HG03521 (cell line): ENCODE results near the gene OLFML2B.
"Not testable (repeated sequence)": the region's sequence is repeated elsewhere in the genome, so short reads cannot be mapped to it uniquely, and the experiment has no call there.

ENCODE experiments used
- ATAC-seq: cut with Tn5 transposase; IDR thresholded peaks from one replicate; pipeline ENCODE4 v1.9.1; 2021; ENCODE audit warnings: mild to moderate bottlenecking, moderate library complexity; ENCODE audit not compliant: unreplicated experiment

OLFML2B gene

DNA sequence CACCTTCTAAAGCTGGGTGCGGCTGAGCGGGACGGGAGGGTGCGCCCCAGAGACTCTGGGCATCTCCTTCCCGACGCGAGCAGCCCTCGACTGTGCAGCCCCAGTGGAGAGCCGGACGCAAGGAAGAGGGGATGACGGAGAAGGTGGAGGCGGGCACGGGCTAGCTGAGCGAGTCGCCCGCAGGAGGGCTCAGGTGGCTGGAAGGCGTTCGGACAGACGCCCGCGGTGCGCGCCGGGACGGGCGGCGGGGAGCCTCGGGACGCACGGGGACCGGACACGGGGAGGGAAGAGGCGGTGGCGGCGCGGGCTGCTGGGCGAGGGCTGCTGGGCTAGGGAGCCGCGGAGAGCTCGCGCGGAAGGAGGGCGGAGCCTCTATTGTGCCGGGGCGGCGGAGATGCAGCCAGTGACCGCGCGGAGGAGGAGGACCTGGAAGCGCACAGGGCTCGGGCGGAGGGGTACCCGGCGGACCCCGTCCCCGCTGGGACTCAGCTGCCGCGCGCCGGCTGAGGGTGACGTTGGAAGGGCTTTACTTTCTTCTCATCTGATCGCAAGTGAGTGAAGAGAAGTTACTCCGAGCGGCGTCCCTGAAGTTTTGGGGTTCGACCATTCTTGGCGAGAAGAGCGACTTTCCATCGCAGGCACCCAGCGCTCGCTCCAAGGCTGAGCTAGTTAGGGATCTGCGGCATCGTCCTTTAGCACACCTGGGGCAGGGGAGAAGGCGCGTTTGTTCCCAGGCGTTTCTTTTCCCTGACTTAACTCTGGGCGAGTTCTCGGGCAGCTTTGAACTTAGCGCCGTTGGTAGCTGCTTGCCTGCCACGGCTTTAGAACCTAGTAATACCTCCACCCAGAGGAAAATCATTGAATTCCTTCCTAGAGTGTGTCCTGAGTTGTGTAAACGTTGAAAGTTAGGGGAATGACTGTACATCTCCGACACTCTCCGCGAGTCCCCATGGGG lies at the start of gene OLFML2B:
OLFML2B (minus strand) TSS at position 323 of the 955 bp plus-strand sequence. CDS start 439 bp downstream, outside the sequence.
- peak; percentile 43 for ATAC-seq

DNA sequence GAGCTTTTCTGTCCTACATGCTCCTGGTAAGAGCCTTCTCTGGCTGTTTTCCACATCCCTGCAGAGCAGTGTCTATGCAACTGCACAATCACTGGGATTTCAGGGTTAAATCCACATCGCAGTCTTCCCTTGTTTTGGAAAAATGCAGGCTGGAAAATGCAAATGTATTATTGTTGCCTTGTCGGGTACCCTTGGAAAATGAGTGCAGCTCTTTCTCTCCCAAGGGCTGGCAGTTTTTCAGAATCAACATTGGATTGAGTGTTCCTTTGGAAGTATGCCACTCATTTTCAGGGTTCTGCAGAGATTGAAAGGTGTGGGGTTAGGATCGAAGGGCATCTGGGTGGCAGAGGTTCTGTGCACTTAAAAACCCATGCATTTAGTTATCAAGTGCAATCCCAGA lies 49.1 kb upstream of the OLFML2B start:
- no peak for ATAC-seq

DNA sequence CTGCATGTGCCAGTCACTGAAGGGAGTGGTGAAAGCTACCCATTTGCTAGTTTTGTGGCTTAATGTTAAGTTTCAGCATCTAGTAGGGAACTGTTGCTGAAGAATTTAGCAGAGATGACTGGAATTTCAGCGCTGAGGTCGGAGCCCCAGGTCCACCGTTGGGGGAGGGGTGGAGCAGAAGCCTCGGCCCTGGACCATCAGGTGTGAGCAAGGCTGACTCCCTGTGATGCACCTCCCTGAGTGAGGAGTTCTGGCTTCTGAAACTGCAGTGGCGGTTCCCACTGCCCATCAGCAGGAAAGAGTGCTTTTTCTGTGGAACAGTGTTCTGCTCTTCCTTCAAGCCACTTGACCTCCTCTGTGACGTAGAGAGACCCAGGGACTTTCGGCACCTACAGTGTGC lies 47.2 kb upstream of the OLFML2B start:
- ATAC-seq: no peak

DNA sequence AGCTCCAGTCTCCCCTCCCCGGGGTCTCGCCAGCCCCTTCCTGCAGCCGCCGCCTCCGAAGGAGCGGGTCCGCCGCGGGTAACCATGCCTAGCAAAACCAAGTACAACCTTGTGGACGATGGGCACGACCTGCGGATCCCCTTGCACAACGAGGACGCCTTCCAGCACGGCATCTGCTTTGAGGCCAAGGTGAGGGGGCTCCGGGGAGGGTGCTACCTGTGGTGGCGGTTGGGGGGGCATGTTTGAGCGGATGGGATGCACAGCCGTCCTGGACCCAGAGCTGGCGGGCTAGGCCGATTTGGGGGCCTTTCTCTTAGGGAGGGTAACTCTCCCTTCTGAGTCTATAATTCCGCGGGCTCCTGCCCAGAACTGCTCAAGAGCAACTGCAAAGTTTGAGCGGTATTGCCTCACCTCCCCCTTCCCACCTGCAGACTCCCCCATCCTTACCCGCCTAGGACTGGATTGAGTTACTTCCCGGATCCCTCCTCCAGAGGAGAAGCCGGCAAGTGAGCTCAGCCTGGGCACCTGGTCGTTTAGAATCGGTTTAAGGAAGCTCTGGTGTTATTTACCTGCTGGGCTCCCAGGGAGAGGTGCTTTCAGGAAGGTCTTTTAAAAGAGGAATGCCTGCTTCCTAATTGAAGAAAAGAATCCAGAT lies 46.6 kb upstream of the OLFML2B start:
- no peak for ATAC-seq

DNA sequence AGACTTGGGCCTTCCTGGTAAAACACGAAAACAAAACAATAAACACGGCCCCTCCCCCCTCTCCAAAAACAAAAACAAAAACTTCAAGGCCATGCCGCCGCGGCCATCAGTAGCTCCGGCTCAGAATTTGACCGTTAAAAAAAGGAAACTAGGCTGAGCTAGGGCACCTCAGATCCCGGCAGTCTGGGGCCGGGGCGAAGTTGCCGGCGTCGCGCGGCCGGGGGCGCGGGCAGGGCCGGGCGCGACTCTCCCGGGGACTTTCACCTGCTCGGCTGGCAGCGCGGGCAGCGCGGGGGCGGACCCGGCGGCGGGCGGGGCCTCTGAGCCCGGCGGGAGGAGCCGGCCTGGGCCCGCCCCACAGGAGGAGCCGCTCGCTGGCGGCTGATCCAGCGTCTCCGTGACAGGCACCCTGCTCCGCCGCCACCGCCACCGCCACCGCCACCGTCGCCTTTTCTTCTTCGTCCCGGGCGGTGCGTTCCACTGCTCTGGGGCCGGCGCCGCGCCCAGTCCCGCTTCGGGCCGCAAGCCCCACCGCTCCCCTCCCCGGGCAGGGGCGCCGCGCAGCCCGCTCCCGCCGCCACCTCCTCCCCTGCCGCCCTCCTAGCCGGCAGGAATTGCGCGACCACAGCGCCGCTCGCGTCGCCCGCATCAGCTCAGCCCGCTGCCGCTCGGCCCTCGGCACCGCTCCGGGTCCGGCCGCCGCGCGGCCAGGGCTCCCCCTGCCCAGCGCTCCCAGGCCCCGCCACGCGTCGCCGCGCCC lies 45.8 kb upstream of the OLFML2B start, which contains the start of gene NOS1AP:
NOS1AP (plus strand) TSS at position 358 of the 760 bp plus-strand sequence. CDS start 487 bp downstream, outside the sequence.
- ATAC-seq: peak; percentile 99

DNA sequence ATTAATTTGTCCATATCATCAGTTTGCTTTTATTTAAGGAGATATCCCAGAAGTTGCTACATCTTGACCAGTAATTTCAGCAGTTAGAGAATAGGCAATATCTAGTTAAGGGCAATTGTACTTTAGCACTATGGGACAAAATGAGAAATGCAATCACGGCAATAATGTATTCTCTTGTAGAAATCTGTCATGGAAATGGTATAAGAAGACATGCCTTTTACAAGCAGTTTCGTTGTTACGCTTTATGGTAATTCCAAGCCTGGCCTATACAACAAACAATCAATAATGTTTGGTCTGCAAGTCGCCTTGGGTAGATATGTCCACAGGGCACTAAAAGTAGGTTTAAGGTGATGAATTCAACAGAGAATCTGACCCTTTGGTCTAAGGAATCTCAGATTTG lies 44.6 kb upstream of the OLFML2B start:
- no peak for ATAC-seq

DNA sequence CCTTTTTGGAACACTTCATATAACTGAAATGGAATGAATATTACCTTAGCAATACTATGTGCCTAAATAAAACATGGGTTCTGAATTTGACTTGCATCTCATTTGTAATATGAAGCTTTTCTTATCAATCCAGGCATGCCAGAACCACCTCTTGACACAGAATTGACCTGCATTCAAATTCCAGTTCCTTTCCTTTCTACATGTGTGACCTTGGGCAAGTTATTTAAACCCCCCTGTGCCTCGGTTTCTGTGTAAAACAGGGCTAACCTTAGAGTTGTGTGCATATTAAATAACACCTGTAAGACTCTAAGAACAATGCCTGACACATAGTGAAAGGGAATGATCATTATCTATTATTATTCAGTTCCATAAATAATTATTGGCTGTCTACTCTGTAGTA lies 43.8 kb upstream of the OLFML2B start:
- no peak for ATAC-seq

DNA sequence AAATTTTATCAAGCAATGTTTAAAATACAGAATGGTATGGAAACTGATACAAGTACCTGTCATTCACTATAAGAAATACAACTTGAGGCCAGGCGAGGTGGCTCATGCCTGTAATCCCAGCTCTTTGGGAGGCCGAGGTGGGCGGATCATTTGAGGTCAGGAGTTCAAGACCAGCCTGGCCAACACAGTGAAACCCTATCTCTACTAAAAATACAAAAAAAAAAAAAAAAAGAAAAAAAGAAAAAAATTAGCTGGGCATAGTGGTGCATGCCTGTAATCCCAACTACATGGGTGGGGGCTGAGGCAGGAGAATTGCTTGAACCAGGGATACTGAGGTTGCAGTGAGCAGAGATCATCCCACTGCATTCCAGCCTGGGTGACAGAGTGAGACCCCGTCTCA lies 43.2 kb upstream of the OLFML2B start:
- not testable (repeated sequence) for ATAC-seq

DNA sequence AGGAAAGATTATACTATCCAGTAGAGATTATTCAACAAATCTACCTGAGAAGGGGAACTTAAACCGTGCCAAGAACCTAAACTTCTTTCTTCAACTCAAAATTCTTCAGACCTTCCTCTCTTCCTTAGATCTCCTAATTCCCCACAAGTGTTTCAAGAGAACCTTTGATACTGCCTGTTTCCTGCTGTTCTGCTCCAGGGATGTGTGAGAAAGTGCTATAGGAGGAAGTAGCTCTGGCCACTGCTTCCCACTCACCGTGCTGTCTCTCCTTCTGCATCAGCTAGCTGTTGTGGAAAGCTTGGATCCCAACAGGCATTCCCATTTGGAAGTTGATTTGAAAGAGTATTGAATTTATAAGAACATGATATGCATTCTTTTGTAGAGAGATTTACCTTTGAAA lies 41.3 kb upstream of the OLFML2B start:
- no peak for ATAC-seq

DNA sequence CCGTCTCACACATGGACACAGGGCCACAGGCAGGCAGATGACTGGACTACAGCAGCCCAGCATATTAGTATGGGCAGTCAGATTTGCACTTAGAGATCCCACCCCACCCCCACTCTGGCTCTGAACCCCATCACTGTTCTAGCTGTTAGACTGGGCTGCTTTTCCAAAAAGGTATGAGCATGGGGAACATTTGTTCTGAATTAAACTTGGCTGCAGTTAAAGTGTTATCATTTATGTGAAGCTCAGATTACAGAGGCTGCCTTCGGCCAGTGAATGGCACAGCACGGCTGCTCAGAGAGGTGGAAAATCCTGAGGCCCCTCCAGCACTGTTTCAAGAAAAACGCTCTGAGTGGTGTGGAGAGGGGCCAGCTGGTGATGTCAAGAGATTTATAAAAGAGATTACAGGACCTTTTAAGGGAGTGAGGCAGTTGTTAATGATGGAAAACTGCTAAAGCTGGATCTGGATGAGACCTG lies 38.9 kb upstream of the OLFML2B start:
- no peak for ATAC-seq

DNA sequence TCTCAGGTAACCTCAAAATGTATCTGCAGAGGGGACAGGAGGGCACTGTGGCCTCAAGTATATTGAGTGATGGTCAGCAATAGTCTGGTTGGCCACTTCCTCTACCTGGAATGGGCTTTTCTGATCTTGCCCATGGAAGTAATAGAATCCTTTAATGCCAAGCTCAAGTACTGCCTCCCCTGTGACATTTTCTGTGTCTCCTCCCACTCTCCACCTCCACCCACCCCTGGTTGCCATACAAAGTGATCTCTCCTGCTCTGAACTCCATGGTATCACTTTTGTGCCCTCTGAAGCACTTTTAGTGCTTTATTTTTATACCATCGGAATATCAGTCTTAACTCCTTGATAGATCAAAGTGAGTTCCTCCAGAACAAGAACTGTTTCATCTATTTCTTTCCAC lies 36.6 kb upstream of the OLFML2B start:
- ATAC-seq: no peak

DNA sequence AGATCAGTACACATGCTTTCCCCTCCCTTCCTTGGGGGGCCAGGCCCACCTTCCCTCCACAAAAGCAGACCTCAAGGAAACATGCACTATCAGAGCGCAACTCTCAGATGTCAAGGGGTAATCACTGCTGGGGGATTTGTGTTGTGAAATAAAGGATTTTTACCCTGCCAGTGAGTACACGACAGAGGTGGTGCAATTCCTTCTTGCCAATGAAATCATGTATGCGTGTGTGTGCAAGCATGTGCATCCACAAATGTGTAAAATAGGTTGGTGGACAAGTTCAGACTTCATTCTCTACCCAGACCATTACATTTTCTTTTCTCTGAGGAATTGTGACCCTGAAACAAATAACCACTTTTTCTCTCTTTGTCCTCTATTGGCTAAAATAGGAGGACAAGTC lies 36.1 kb upstream of the OLFML2B start:
- ATAC-seq: no peak

DNA sequence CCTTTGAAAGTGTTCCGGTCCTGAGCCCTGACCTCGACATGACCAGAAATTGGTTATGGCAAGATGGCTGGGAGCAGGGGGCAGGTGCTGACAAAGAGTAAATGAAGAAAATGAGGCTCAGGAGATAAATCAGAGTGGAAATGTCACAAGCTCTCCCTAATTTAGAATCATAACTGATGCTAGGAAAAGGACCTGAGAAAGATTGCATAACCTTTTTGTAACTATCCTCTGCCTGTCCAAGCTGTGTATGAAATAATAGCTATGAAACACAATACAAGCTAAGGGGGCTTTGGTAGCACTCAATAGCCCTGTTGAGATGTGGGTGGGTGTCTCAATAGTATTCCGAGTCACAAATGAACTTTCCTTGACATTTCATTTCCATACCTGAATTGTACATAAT lies 32.9 kb upstream of the OLFML2B start:
- ATAC-seq: no peak

DNA sequence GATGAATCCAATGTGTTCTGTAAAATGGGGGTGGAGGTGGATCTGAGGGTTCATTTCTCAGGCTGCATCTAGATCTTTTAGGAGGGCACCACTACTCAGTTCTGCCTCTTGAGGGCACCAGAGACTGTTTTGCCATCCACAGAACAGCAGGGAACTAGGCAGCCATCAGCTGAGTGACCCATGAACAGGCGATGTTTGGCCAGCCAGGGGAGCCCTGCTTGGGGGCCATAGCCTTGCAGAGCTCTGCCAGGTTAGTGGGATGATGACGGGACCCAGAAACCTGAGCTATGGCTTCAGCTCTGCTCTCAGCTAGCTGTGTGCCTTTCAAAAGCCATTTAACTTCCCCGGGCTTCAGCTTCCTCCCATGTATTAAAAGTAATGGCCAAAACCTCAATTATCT lies 32.4 kb upstream of the OLFML2B start:
- no peak for ATAC-seq

DNA sequence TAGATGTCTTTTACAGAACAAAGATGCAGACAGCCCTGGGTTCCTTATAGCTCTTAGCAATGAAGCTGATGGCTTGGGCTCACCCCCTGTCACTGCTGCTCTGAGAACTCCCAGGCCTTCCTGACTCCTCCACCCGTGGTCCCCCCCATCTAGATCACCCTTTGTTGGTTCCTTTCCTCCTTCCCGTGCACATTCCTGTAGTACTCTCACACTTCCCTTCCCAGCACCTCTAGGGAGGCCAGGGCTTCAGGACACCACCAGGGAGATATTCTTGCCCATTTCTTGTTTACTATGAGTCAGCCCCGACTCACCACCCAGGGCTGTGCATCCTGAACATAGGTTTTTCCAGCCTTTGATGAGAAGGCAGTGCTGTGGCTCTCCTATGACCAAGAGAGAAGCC lies 31.4 kb upstream of the OLFML2B start:
- ATAC-seq: no peak

DNA sequence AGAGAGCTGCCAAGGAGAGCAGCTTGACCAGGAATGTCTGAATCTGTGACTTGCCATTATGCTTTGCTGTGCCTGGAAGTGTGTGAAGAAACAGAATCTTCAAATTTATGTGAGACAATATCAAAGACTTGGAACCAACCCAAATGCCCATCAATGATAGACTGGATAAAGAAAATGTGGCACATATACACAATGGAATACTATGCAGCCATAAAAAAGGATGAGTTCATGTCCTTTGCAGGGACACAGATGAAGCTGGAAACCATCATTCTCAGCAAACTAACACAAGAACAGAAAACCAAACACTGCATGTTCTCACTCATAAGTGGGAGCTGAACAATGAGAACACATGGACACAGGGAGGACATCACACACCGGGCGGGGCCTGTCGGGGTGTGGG lies 30.3 kb upstream of the OLFML2B start:
- not testable (repeated sequence) for ATAC-seq

DNA sequence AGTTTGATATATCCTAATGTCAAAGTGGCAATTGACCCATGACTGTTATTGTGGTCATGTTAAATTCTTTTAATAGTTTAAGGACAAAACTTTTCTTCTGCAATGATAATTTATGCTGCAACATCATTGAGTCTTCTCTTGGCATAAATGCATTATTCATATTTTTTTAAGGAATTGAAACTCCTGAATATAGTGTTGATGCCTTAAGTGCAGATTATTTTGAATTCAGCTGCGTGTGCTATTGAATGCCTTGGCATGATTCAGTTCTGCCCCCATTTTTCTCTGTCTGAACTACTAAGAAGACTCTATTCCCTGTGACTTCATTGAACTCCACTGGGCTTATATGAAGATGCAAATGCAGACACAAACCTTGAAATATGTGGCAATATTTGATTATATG lies 23.3 kb upstream of the OLFML2B start:
- ATAC-seq: no peak

DNA sequence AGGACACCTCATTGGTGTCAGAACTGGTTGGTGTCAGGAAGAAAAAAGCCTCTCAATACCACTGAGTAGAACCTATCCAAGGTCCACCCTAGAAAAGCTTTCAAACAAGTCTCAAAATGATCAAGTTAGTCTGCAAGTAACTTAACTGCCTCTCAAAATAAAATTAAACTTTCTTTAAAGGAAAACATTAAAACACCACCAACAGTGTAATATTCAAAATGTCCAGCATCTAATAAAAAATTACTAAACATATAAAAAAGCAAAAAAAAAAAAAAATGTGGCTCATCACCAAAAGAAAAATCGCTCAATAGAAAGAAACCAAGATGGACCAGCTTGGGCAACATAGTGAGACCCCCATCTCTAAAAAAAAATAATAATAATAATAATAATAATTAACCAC lies 18.7 kb upstream of the OLFML2B start:
- no peak for ATAC-seq

DNA sequence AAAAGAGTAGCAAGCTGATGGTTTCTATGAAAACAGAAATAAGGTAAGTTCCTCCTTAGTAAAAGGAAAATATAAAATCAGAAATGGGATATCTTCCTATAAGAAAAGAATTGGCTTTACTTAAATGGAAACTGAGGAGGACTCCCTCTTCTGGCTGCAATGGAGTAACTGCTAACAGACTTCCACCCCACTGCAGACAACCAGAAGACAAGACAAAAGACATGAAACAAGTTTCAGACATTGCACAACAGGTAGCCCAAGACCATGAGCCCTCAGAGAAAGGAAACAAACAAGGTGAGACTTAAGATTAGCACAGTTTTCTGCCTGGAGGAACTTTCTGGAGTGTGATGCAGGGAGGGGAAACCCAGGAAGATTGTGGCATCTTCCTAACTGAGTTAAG lies 17.0 kb upstream of the OLFML2B start:
- no peak for ATAC-seq

DNA sequence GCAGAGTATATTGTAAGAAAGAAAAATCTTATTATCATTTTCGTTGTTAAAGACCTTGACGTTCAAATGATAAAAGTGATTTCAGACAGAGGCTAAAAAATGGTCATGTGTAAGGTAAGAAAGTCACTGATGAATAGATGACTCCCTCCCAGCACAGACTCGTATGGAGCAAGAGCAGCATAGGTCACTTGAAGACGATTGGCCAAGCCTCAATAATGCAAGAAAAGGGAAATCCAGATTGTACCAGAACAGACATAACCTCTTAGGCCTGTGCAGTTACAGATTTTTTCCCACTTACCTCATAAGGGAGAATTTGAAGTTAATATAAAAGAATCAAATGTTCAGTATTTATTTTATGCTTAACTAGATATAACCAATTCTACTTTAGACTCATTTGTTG lies 16.3 kb upstream of the OLFML2B start:
- no peak for ATAC-seq

DNA sequence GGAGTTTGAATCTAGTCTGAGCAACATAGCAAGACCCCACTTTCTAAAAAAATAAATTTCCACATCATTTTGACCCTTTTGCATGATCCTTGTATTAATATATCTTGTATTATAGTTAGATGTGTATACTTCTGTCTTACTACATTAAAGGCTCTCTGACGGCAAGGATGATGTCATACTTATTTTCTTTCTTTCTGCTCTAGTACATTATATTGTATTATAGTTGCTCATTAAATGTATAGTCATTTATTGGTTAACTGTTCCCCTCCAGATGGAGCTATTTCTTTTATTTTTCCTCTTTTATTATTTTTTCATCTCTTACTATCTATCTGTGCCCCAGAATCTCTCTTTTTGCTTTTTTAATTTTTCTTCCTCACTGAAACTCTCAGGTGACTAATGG lies 15.0 kb upstream of the OLFML2B start:
- no peak for ATAC-seq
